Stomach (tissue), 4 donors: ENCODE results near the gene PLEKHM1.

Experiments used
- CTCF ChIP-seq, 7 experiments: fragments of 450-650 bp in 4 of 7; fragments of 200-600 bp in 3 of 7; sonication (generic) in 3 of 7; IDR thresholded peaks; one replicate each; pipeline ENCODE4 v1.5.1; 2016 to 2019; ENCODE audit warnings: antibody characterized with exemption in 7 of 7, control low read depth in 2 of 7, mild to moderate bottlenecking in 1 of 7
- EP300 ChIP-seq: sonication (generic); formaldehyde crosslinking; IDR thresholded peaks from one replicate; pipeline ENCODE4 v1.6.1; 2017; ENCODE audit warnings: antibody characterized with exemption
- POLR2AphosphoS5 ChIP-seq, 3 donors: sonication (generic); formaldehyde crosslinking; IDR thresholded peaks; one replicate each; pipeline ENCODE4 v1.6.1; 2016; ENCODE audit warnings: antibody characterized with exemption in 3 of 3

GRCh38 chr17:45438931-45439610 is 51.5 kb downstream of the PLEKHM1 start:
- TF ChIP-seq CTCF (IDR thresholded peaks at IDR 0.05) = no peak
- no peak for TF ChIP-seq EP300
- TF ChIP-seq POLR2AphosphoS5 (IDR thresholded peaks at IDR 0.05) = no peak
